K562 (cell line): ENCODE results near the gene SPATA25. TPM values are rescaled to one million over a fixed set of nuclear protein-coding genes. Genes with fewer than 3 reads are reported as not detected.

Experiments
- ATF3 ChIP-seq, 2 experiments: fragments of 450-650 bp in 1 of 2; sonication (generic) in 1 of 2; formaldehyde crosslinking in 1 of 2; IDR thresholded peaks in 1 of 2; conservative IDR thresholded peaks in 1 of 2; 2 replicates each; pipeline versions ENCODE4 v1.6.1 to v1.8.1; 2016 to 2023; ENCODE audit warnings: mild to moderate bottlenecking in 2 of 2, moderate library complexity in 2 of 2, inconsistent platforms in 1 of 2, missing genetic modification reagents in 1 of 2
- ATF7 ChIP-seq: fragments of 450-650 bp; IDR thresholded peaks from 2 replicates; pipeline ENCODE4 v1.7.1; 2014; ENCODE audit warnings: mild to moderate bottlenecking, moderate library complexity
- CAMTA2 ChIP-seq: fragments of 250-450 bp; sonication (Bioruptor Pico); conservative IDR thresholded peaks from 2 replicates; pipeline ENCODE4 v1.5.1; 2022
- CC2D1A ChIP-seq: fragments of 450-650 bp; IDR thresholded peaks from 2 replicates; pipeline ENCODE4 v1.6.1; 2017; ENCODE audit warnings: mild to moderate bottlenecking
- CEBPB ChIP-seq: fragments of 450-650 bp; IDR thresholded peaks from 2 replicates; pipeline ENCODE4 v1.6.1; 2016; ENCODE audit warnings: missing genetic modification characterization, missing compliant biosample characterization
- ELF4 ChIP-seq: fragments of 450-650 bp; formaldehyde crosslinking; IDR thresholded peaks from 2 replicates; pipeline ENCODE4 v1.4.0; 2022; ENCODE audit warnings: missing genetic modification characterization
- HNRNPUL1 ChIP-seq: fragments of 200-400 bp; formaldehyde crosslinking; IDR thresholded peaks from 2 replicates; pipeline ENCODE4 v1.6.1; 2017; ENCODE audit warnings: low read length
- ILK ChIP-seq: fragments of 450-650 bp; IDR thresholded peaks from 2 replicates; pipeline ENCODE4 v1.6.1; 2016; ENCODE audit warnings: missing genetic modification characterization, low read depth, mild to moderate bottlenecking, missing compliant biosample characterization, moderate library complexity, borderline replicate concordance
- KLF1 ChIP-seq: fragments of 450-650 bp; IDR thresholded peaks from 2 replicates; pipeline ENCODE4 v1.6.1; 2016; ENCODE audit warnings: missing genetic modification characterization, missing compliant biosample characterization
- MAFF ChIP-seq: IDR thresholded peaks from 2 replicates; pipeline ENCODE4 v1.6.1; 2012; ENCODE audit warnings: low read length, improper control_type of control experiment
- MTA3 ChIP-seq: fragments of 450-650 bp; formaldehyde crosslinking; IDR thresholded peaks from 2 replicates; pipeline ENCODE4 v1.6.1; 2017; ENCODE audit warnings: mild to moderate bottlenecking, borderline replicate concordance
- MXI1 ChIP-seq: IDR thresholded peaks from 2 replicates; pipeline ENCODE4 v1.6.1; 2011; ENCODE audit warnings: low read depth, mild to moderate bottlenecking, improper control_type of control experiment, low read length
- NFE2 ChIP-seq: IDR thresholded peaks from 2 replicates; pipeline ENCODE4 v1.6.1; 2014; ENCODE audit warnings: antibody characterized with exemption, low read depth
- PML ChIP-seq: IDR thresholded peaks from 2 replicates; pipeline ENCODE4 v1.6.1; 2012; ENCODE audit warnings: low read length, inconsistent platforms
- POLR2H ChIP-seq: IDR thresholded peaks from 2 replicates; pipeline ENCODE4 v1.6.1; 2016; ENCODE audit warnings: missing genetic modification characterization, low read depth, mild to moderate bottlenecking, control low read depth, missing compliant biosample characterization, moderate library complexity
- ZNF717 ChIP-seq: fragments of 250-450 bp; sonication (Bioruptor Pico); IDR thresholded peaks from 2 replicates; pipeline ENCODE4 v1.5.0; 2021
- ZNF766 ChIP-seq: fragments of 200-800 bp; sonication (Bioruptor generic); conservative IDR thresholded peaks from 2 replicates; pipeline ENCODE4 v1.6.1; 2016; ENCODE audit warnings: missing genetic modification characterization, missing compliant biosample characterization
- polyA plus RNA-seq, 8 experiments: library from polyadenylated mRNA; depleted of rRNA in 4 of 8; stranded (reverse) in 5 of 8; unstranded in 3 of 8; fragments of >200 nt; fragmentation: Nextera tagmentation in 2 of 8; fragmentation: Illumina TruSeq in 1 of 8; extraction: Ambion mirVana in 2 of 8; extraction: Trizol in 1 of 8; gene quantifications; 2 replicates each; pipeline versions ENCODE4 v1.2.1 to v1.2.3, GENCODE V29; 2011 to 2014; ENCODE audit warnings: inconsistent platforms in 1 of 8, missing spikeins in 1 of 8
- total RNA-seq, 7 experiments: library from RNA; depleted of rRNA in 6 of 7; stranded (reverse); fragments of >200 nt in 6 of 7; fragmentation: Illumina TruSeq in 2 of 7; extraction: Trizol in 2 of 7; gene quantifications; 2 replicates each; pipeline versions ENCODE4 v1.2.1 to v1.2.3, GENCODE V29; 2011 to 2021; ENCODE audit warnings: low replicate concordance in 1 of 7
- TF ChIP-seq, protein P1 (sequence below): fragments of 450-650 bp; formaldehyde crosslinking; IDR thresholded peaks from 2 replicates; pipeline ENCODE4 v1.4.0; 2020; ENCODE audit warnings: mild to moderate bottlenecking, moderate library complexity

Gene SPATA25
- total and polyA plus RNA-seq, 9 of the 15 experiments (the other 6 are each of a cell fraction or from before 2014, with no cell fraction given) = 0.21 to 0.95 (median 0.53) TPM; not detected in 3

DNA sequence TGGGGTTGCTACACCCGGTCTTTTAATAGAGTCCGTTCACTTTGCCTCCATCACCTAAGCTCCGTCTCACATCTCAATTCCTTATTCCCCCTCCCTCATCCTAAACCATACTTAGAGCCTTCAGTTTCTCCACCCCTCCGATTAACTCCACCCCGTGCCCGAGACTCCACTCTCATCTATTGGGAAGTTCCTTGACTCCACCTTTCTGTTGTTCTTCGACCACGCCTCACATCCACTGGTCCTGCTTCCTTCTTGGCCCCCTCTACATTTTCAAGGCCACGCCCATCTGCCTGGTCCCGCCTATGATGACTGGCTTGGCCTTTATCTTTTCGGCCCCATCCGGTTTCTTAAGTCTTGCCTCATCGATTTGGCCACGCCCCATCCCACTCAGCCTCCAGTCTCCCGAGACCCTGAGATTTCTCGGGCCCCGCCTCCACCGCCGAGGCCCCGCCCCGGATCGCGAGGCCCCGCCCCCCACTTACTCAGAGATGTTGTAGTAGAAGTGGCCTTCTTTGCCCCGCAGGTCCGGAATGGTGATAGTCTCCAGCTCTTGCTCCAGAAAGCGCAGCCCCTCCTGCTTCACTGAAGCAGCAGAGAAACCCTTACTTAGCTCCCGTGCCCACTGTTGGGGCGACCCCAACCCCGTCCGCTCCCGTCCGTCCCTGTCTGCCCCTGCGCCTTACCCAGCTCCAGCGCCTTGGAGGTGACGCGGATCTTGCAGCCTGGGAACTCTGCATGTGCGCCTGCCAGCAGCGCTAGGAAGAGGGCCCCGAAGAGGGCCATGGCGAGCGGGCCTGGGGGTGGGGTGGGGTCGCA, 23.5 kb upstream of the SPATA25 start (continued):
- TF ChIP-seq ATF7 (peak; percentile 95), MTA3 (0 out of 2 replicates have a peak, but pooled peaks have one; percentile 30), ILK (tag) (no peak), CC2D1A (0 out of 2 replicates have a peak, but pooled peaks have one; percentile 38), CEBPB (tag) (peak; percentile 99), ZNF717 (0 out of 2 replicates have a peak, but pooled peaks have one; percentile 21), MAFF (peak; percentile 65), ZNF766 (peak; percentile 89; the same call in 1 of the 2 replicates), PML (no peak), POLR2H (tag) (peak; percentile 87), MXI1 (0 out of 2 replicates have a peak, but pooled peaks have one; percentile 28), ELF4 (peak; percentile 86), NFE2 (peak; percentile 86), KLF1 (no peak), ATF3 (IDR thresholded peaks at IDR 0.05) (peak; percentile 99), ATF3 (CRISPR knock-in tag; conservative IDR thresholded peaks at IDR 0.05) (peak; percentile 97), CAMTA2 (CRISPR knock-in tag) (no peak), HNRNPUL1 (no peak)
- TF ChIP-seq, protein P1, sequence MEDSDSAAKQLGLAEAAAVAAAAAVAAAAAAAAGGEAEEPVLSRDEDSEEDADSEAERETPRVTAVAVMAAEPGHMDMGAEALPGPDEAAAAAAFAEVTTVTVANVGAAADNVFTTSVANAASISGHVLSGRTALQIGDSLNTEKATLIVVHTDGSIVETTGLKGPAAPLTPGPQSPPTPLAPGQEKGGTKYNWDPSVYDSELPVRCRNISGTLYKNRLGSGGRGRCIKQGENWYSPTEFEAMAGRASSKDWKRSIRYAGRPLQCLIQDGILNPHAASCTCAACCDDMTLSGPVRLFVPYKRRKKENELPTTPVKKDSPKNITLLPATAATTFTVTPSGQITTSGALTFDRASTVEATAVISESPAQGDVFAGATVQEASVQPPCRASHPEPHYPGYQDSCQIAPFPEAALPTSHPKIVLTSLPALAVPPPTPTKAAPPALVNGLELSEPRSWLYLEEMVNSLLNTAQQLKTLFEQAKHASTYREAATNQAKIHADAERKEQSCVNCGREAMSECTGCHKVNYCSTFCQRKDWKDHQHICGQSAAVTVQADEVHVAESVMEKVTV (CRISPR knock-in tag) = no peak
